KMS-11 (cell line): ENCODE results near the gene RNASE11.
"Not testable (repeated sequence)": the region's sequence is repeated elsewhere in the genome, so short reads cannot be mapped to it uniquely, and the experiment has no call there.

Experiments
- H2AFZ ChIP-seq: fragments of 200-600 bp; sonication (generic); 2 replicates; pipeline ENCODE4 v1.6.1; 2016; ENCODE audit warnings: antibody characterized with exemption, mixed run types, low read depth
- H3K27ac ChIP-seq: fragments of 200-600 bp; sonication (generic); 2 replicates; pipeline ENCODE4 v1.6.1; 2016; ENCODE audit warnings: mild to moderate bottlenecking, mixed run types
- H3K27me3 ChIP-seq: fragments of 200-600 bp; sonication (generic); 2 replicates; pipeline ENCODE4 v1.6.1; 2017; ENCODE audit warnings: mild to moderate bottlenecking, low read depth, mixed run types, moderate library complexity; ENCODE audit not compliant: insufficient read depth
- H3K36me3 ChIP-seq: fragments of 200-600 bp; sonication (generic); 2 replicates; pipeline ENCODE4 v1.6.1; 2017; ENCODE audit warnings: mild to moderate bottlenecking, mixed run types; ENCODE audit not compliant: insufficient read depth
- H3K4me1 ChIP-seq: fragments of 200-600 bp; sonication (generic); 2 replicates; pipeline ENCODE4 v1.6.1; 2016; ENCODE audit warnings: mild to moderate bottlenecking, low read depth, mixed run types; ENCODE audit not compliant: poor library complexity, severe bottlenecking
- H3K4me2 ChIP-seq: fragments of 200-600 bp; sonication (generic); 2 replicates; pipeline ENCODE4 v1.7.0; 2016; ENCODE audit warnings: mild to moderate bottlenecking, mixed run types
- H3K4me3 ChIP-seq: fragments of 200-600 bp; sonication (generic); IDR thresholded peaks from 2 replicates; pipeline ENCODE4 v1.6.1; 2017; ENCODE audit warnings: low read depth, low read length, mixed read lengths; ENCODE audit not compliant: insufficient read depth
- H3K79me2 ChIP-seq: fragments of 200-600 bp; sonication (generic); 2 replicates; pipeline ENCODE4 v1.6.1; 2016; ENCODE audit warnings: low read depth, mixed run types; ENCODE audit not compliant: insufficient read depth
- H3K9ac ChIP-seq: fragments of 200-600 bp; sonication (generic); 2 replicates; pipeline ENCODE4 v1.6.1; 2016; ENCODE audit warnings: mild to moderate bottlenecking, mixed run types
- H4K20me1 ChIP-seq: fragments of 200-600 bp; sonication (generic); 2 replicates; pipeline ENCODE4 v1.6.1; 2016; ENCODE audit warnings: mild to moderate bottlenecking, mixed run types; ENCODE audit not compliant: insufficient read depth
- CTCF ChIP-seq: fragments of 200-600 bp; sonication (generic); conservative IDR thresholded peaks from 2 replicates; pipeline ENCODE4 v1.6.1; 2017; ENCODE audit warnings: low read depth, mild to moderate bottlenecking, antibody characterized with exemption, low read length, moderate library complexity, mixed read lengths

Gene RNASE11

GRCh38 chr14:20580242-20580641 is 7.6 kb downstream of the RNASE11 start:
- Histone ChIP-seq H3K27ac (no peak overlapping the region), H3K4me2 (no peak overlapping the region), H4K20me1 (no peaks in the 10 kb centered on the region), H3K4me3 (no peak overlapping the region), H3K79me2 (no peaks in the 10 kb centered on the region), H3K27me3 (no peaks in the 10 kb centered on the region), H3K4me1 (no peaks in the 10 kb centered on the region), H3K9ac (no peak overlapping the region), H2AFZ (no peak overlapping the region), H3K36me3 (no peaks in the 10 kb centered on the region)
- TF ChIP-seq CTCF, result no peak

GRCh38 chr14:20578784-20579502 is 8.9 kb downstream of the RNASE11 start:
- H3K4me2 ChIP-seq, result no peak overlapping the region
- H3K36me3 ChIP-seq, result no peaks in the 10 kb centered on the region
- no peak overlapping the region for H3K27ac ChIP-seq

GRCh38 chr14:20578325-20578724 is 9.5 kb downstream of the RNASE11 start:
- Histone ChIP-seq H4K20me1 (no peaks in the 10 kb centered on the region), H3K4me2 (no peak overlapping the region), H3K79me2 (no peaks in the 10 kb centered on the region), H3K4me1 (no peaks in the 10 kb centered on the region), H3K4me3 (no peak overlapping the region), H3K27me3 (no peaks in the 10 kb centered on the region), H3K9ac (no peak overlapping the region), H3K36me3 (no peaks in the 10 kb centered on the region), H3K27ac (no peak overlapping the region), H2AFZ (no peak overlapping the region)
- no peak for TF ChIP-seq CTCF

More at GRCh38 chr14:20578784-20579502, 8.9 kb downstream of the RNASE11 start:
- Histone ChIP-seq H3K9ac (no peak overlapping the region), H3K79me2 (no peaks in the 10 kb centered on the region), H3K4me3 (no peak overlapping the region), H3K4me1 (no peaks in the 10 kb centered on the region), H3K27me3 (no peaks in the 10 kb centered on the region), H2AFZ (no peak overlapping the region), H4K20me1 (no peaks in the 10 kb centered on the region)
- no peak for TF ChIP-seq CTCF

GRCh38 chr14:20572382-20572990 is 15.3 kb downstream of the RNASE11 start:
- not testable (repeated sequence) for H3K9ac ChIP-seq, H3K27me3 ChIP-seq, H3K79me2 ChIP-seq, H3K4me3 ChIP-seq, H2AFZ ChIP-seq, H3K4me1 ChIP-seq, H3K27ac ChIP-seq, H3K36me3 ChIP-seq, H3K4me2 ChIP-seq, H4K20me1 ChIP-seq

- not testable (repeated sequence) for H3K4me2 ChIP-seq, H3K4me1 ChIP-seq, H3K27ac ChIP-seq, H3K36me3 ChIP-seq, H3K4me3 ChIP-seq, H2AFZ ChIP-seq, H3K79me2 ChIP-seq, H4K20me1 ChIP-seq, H3K27me3 ChIP-seq, H3K9ac ChIP-seq
Observed at GRCh38 chr14:20570720-20571119, 17.1 kb downstream of the RNASE11 start.

- H4K20me1 ChIP-seq, H3K27ac ChIP-seq, H3K4me2 ChIP-seq, H3K4me3 ChIP-seq, H2AFZ ChIP-seq, H3K27me3 ChIP-seq, H3K79me2 ChIP-seq, H3K36me3 ChIP-seq, H3K9ac ChIP-seq, H3K4me1 ChIP-seq: not testable (repeated sequence)
Observed at GRCh38 chr14:20569865-20570264, 17.9 kb downstream of the RNASE11 start.
